HG02870 (cell line): ENCODE data around the gene STOML1.

Experiments used
- ATAC-seq: cut with Tn5 transposase; IDR thresholded peaks from one replicate; pipeline ENCODE4 v1.9.1; 2021; ENCODE audit warnings: mild to moderate bottlenecking, moderate library complexity; ENCODE audit not compliant: unreplicated experiment

STOML1 gene

GRCh38 chr15:73932381-73933191, 59.5 kb downstream of the STOML1 start:
- no peak for ATAC-seq

- ATAC-seq = no peak
Observed at GRCh38 chr15:73931441-73931840, 60.7 kb downstream of the STOML1 start.

DNA sequence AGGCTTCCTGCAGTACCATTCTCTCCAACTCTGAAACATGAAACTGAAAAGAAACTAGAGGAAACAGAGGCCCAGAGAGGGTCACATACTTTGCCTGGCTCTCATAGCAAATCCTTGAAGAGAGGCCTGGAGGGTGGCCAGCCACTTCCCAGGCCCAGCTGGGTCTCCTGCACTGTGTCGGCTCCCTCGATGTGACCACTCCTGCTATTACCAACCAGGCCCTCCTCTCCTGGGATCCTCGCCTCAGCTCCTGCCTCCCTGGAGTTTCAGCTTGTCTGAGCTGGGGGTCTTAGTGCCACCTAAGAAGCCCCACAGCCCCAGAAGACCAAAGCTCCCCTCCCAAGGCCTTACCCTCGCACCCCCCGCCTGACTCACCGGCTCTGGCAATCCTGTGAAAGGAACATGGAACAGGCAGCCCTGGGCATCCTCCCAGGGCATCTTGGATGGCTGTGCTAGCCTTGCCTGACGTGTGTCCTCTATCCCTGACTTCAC, 61.3 kb downstream of the STOML1 start:
- no peak for ATAC-seq

GRCh38 chr15:73930371-73930770, 61.7 kb downstream of the STOML1 start:
- no peak for ATAC-seq

GRCh38 chr15:73928971-73929627, 63.0 kb downstream of the STOML1 start:
- ATAC-seq = no peak
